Activated naive CD8-positive, alpha-beta T cell treated with anti-CD3 and anti-CD28 coated beads, Interleukin-2, amount 50 U/mL, for 16 hours (primary cell): ENCODE results near the gene LARP1.
"Not testable (repeated sequence)": the region's sequence is repeated elsewhere in the genome, so short reads cannot be mapped to it uniquely, and the experiment has no call there.

Source experiments
- DNase-seq: peaks from one replicate; pipeline ENCODE4 v3.0.0-alpha.2; 2020; ENCODE audit warnings: low read depth, low spot score

Gene LARP1

GRCh38 chr5:154755361-154756008 lies at the start of gene LARP1:
TSS of gene LARP1 (plus strand) at chr5:154755377. CDS start at chr5:154755758, 381 bp downstream.
- no peak for DNase-seq

GRCh38 chr5:154706416-154706815 lies 48.8 kb upstream of the LARP1 start:
- DNase-seq, result no peak

GRCh38 chr5:154707641-154708040 lies 47.5 kb upstream of the LARP1 start:
- no peak for DNase-seq

GRCh38 chr5:154708207-154708606 lies 47.0 kb upstream of the LARP1 start:
- no peak for DNase-seq

- no peak for DNase-seq
Measured at GRCh38 chr5:154708846-154709245, 46.3 kb upstream of the LARP1 start.

GRCh38 chr5:154709368-154710305 lies 45.5 kb upstream of the LARP1 start:
- no peak for DNase-seq

- no peak for DNase-seq
Measured at GRCh38 chr5:154712518-154713437, 42.4 kb upstream of the LARP1 start.

- DNase-seq, result no peak
Measured at GRCh38 chr5:154713615-154714125, 41.5 kb upstream of the LARP1 start.

GRCh38 chr5:154714266-154714986 lies 40.8 kb upstream of the LARP1 start:
- DNase-seq, result no peak

- no peak for DNase-seq
Measured at GRCh38 chr5:154721481-154722058, 33.6 kb upstream of the LARP1 start.

GRCh38 chr5:154722097-154722496 lies 33.1 kb upstream of the LARP1 start:
- no peak for DNase-seq

GRCh38 chr5:154722936-154723335 lies 32.2 kb upstream of the LARP1 start:
- DNase-seq, result no peak

- DNase-seq, result no peak
Measured at GRCh38 chr5:154723740-154724505, 31.3 kb upstream of the LARP1 start.

GRCh38 chr5:154727361-154727760 lies 27.8 kb upstream of the LARP1 start:
- DNase-seq, result no peak

GRCh38 chr5:154728939-154729588 lies 26.1 kb upstream of the LARP1 start:
- DNase-seq, result no peak

- no peak for DNase-seq
Measured at GRCh38 chr5:154729613-154730012, 25.6 kb upstream of the LARP1 start.

- not testable (repeated sequence) for DNase-seq
Measured at GRCh38 chr5:154730761-154731160, 24.4 kb upstream of the LARP1 start.

- no peak for DNase-seq
Measured at GRCh38 chr5:154732212-154732611, 23.0 kb upstream of the LARP1 start.
